ENCODE measurements around the gene DZIP1. TPM values are rescaled to one million over a fixed set of nuclear protein-coding genes. Genes with fewer than 3 reads are reported as not detected.
"Not testable (repeated sequence)": the region's sequence is repeated elsewhere in the genome, so short reads cannot be mapped to it uniquely, and the experiment has no call there.

Gene DZIP1
- total RNA-seq, 1 donor from 2014 or later: 18.3 TPM

DNA sequence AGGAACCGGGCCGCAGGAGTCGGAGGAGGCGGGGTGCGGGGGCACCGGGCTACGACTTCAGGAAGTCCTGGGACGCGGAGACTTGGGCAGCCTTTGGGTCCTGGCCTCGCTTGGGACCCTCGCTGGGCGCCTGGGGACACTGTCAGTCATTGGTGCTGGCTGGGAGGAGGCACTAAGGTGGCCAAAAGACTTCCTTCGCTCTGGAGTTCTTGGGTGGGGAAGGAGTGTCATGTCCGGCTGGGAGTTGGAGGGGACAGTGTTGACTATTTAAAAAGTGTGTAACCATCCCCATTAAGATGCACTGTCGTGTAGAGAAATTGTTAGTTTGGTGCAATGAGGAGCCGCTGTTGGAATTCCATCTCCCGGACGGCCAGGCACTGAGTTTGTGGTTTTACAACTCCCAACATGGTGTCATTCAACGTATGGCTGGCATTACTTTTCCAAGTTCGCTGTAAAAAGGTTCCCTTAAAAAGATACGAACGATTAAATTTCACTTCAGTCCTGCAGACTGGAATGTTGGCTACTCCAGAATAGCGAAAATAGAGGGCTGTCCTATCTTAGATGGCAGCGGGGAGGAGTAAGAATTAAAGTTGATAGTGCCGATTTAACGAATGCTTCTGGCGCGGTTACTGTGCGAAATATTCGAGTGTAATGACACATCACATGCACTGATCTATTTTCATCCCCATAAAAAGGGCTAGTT is 33.2 kb upstream of the DZIP1 start:
- TF ChIP-seq, protein P1, sequence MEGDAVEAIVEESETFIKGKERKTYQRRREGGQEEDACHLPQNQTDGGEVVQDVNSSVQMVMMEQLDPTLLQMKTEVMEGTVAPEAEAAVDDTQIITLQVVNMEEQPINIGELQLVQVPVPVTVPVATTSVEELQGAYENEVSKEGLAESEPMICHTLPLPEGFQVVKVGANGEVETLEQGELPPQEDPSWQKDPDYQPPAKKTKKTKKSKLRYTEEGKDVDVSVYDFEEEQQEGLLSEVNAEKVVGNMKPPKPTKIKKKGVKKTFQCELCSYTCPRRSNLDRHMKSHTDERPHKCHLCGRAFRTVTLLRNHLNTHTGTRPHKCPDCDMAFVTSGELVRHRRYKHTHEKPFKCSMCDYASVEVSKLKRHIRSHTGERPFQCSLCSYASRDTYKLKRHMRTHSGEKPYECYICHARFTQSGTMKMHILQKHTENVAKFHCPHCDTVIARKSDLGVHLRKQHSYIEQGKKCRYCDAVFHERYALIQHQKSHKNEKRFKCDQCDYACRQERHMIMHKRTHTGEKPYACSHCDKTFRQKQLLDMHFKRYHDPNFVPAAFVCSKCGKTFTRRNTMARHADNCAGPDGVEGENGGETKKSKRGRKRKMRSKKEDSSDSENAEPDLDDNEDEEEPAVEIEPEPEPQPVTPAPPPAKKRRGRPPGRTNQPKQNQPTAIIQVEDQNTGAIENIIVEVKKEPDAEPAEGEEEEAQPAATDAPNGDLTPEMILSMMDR (conservative IDR thresholded peaks at IDR 0.05; ENCODE audit: low read depth, low read length): no peak
- no peak for DNase-seq (ENCODE audit: low read depth)
- H3K4me3 ChIP-seq (ENCODE audit: low read depth, low read length): peak overlapping the region; percentile 85

DNA sequence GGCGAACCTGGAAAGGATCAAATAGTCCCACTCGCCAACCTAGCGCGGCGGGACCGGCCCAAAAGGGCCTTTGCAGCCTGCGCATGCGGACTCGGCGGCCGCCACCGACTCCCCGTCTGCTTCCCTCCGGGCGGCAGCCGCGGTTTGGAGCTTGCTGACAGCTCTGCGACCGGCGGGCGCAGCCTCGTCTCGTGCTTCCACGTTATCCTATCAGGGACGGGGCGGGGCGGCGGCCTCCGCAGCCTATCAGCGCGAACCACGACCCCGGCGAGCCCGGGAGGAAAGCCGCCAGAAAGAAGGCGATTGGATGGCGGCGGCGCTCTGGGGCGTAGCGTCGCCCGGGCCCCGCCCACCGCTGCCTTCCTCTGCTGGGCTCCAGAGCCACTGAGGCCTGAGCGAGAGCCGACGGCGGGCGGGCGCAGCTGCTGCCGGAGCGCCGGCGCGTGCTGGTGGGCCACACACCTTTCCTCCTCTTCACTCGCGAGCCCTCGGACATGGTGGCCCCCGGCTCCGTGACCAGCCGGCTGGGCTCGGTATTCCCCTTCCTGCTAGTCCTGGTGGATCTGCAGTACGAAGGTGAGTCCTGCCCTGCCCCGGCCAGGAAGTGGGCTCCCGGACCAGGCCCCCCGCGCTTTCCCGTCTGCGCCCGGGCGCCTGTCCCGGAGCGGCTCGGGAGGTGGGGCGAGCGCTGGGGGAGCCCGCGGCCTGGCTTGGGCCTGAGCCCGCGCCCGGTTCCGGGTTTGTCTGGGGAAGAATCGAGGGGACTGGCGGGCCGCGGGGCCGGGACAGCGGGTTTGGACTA is 32.5 kb upstream of the DZIP1 start, which contains the start of gene DNAJC3:
Gene DNAJC3 (plus strand): TSS at position 378 of the 802 bp plus-strand sequence. CDS start 117 bp downstream, at position 495.
- peak; percentile 56 for DNase-seq (ENCODE audit: low read depth)
- TF ChIP-seq, protein P1 (conservative IDR thresholded peaks at IDR 0.05; ENCODE audit: low read depth, low read length): no peak
- peak within 1 kb of the TSS; percentile 85 for H3K4me3 ChIP-seq (ENCODE audit: low read depth, low read length)

DNA sequence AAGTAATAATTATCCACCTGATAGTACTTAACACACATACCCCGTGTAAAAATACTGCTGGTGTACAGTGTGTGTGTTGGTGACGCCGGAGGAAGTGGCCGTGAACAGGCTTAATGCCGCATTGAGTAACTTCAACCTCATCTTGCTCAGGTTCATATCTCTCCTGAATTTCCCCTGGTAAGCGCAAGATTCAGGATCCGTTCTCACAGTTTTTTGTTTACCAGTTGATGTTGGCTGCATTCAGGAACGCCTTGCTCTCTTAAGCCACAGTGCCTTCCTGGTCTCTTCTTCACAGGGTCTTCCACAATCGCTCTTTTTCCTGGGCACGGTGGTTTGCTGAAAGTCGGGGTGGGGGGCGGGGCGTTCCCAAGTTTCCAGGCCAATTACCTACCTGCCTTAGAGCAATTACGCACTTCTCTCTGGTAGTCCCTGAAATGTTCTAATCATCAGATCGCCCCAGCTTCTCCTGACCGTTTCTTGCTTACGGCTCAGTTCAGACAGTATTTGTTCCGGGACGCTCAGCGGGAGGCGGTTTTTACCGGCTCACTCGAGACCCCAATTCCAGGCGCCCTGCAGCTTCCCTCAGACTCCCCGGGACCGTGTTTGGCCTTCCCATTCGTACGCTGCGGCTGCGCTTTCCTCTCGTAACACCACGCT is 31.7 kb upstream of the DZIP1 start:
- TF ChIP-seq, protein P1 (conservative IDR thresholded peaks at IDR 0.05; ENCODE audit: low read depth, low read length): no peak
- H3K4me3 ChIP-seq (ENCODE audit: low read depth, low read length): peak overlapping the region; percentile 85
- peak; percentile 39 for DNase-seq (ENCODE audit: low read depth)

DNA sequence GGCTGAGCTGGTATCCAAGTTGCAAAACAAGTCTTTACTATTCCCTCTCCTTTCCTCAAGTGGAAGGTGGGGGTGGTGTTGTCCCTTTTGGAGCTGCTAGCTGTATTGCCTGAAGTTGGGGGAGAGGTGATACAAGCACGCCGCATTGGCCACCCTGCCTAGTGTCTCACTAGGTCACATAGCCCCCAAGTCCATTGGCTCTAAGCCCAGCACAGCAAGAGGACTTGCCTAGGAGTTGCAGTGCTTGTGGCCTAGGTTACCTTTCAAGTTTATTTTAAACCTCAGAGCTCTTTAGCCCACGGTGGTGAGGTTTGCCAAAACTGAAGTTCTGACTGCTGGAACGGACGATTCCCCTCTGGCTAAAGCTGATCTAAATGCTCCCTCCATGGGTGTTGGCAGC is 27.1 kb upstream of the DZIP1 start:
- TF ChIP-seq, protein P1 (conservative IDR thresholded peaks at IDR 0.05; ENCODE audit: low read depth, low read length): no peak
- DNase-seq (ENCODE audit: low read depth): no peak
- H3K4me3 ChIP-seq (ENCODE audit: low read depth, low read length): no peak overlapping the region

DNA sequence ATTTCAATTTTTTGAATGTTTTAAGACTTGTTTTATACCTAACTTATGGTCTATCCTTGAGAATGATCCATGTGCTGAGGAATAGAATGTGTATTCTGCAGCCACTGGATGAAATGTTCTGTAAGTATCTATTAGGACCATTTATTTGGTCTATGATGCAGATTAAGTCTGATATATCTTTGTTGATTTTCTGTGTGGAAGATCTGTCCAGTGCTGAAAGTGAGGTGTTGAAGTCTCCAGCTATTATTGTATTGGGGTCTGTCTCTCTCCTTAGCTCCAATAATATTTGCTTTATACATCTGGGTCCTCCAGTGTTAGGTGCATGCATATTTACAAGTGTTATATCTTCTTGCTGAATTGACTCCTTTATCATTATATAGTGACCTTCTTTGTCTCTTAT is 22.7 kb upstream of the DZIP1 start:
- not testable (repeated sequence) for H3K4me3 ChIP-seq (ENCODE audit: low read depth, low read length); DNase-seq (ENCODE audit: low read depth)

DNA sequence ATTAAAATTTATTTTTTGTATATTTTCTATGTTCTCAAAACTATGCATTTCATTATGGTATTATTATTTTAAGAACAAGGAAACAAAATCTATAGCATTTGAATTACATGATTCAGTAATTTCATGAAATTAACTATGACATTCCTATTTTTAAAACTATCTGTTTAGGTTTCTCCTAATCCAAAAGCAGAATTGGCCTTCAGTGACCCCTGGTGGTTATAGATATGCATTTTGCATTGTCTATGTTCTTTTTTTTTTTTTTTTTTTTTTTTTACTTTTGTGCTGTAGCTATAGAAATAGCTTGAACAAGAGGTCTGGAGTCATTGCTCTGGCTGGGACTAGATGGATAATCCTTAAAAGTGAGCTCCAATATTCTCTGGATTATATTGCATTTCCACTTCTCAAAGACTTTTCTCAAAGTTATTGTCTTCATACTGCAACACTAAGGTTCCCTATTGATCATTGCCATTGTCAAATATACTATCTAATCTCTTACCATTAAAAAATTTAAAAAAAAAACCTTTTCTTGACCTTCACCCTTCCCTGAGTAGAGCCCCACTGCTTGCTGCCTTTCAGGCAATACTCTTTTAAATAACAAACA is 16.6 kb upstream of the DZIP1 start:
- TF ChIP-seq, protein P1 (conservative IDR thresholded peaks at IDR 0.05; ENCODE audit: low read depth, low read length): peak; percentile 67
- H3K4me3 ChIP-seq (ENCODE audit: low read depth, low read length): no peak overlapping the region
- no peak for DNase-seq (ENCODE audit: low read depth)

DNA sequence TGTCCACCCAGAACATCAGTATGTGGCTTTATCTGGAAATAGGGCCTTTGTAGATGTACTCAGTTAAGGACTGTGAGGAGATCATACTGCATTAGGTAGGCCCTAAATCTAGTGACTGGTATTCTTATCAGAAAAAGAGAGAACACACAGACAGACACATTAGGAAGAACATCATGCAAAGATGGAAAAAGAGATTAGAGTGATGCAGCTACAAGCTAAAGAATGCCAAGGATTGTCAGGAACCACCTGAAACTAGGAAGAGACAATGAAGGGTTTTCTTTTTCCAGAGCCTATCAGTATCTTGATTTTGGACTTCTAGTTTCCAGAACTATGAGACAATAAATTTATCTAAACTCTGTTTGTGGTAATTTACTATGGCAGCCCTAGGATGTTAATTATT is 15.0 kb upstream of the DZIP1 start:
- TF ChIP-seq, protein P1 (conservative IDR thresholded peaks at IDR 0.05; ENCODE audit: low read depth, low read length): no peak

More for the DNA sequence above, 15.0 kb upstream of the DZIP1 start:
- no peak overlapping the region for H3K4me3 ChIP-seq (ENCODE audit: low read depth, low read length)
- DNase-seq (ENCODE audit: low read depth): no peak

All from epithelial cell of proximal tubule (primary cell).